PFSK-1 (cell line): Measurements from ENCODE around the gene TGFB1I1.

ENCODE experiments used
- FOXP2 ChIP-seq: optimal IDR thresholded peaks from 2 replicates; pipeline ENCODE3; 2011; ENCODE audit warnings: borderline replicate concordance, control low read depth, inconsistent platforms; ENCODE audit not compliant: insufficient read depth; ENCODE audit errors: extremely low read length, extremely low read depth
- REST ChIP-seq, 2 experiments: IDR thresholded peaks; 2 replicates each; pipeline versions ENCODE4 v1.6.1 to v1.8.0; 2011 to 2012; ENCODE audit warnings: low read depth in 2 of 2, low read length in 2 of 2, control low read depth in 1 of 2, inconsistent platforms in 1 of 2, mild to moderate bottlenecking in 1 of 2, moderate library complexity in 1 of 2; ENCODE audit not compliant: insufficient read depth in 1 of 2
- SIN3A ChIP-seq: IDR thresholded peaks from 2 replicates; pipeline ENCODE4 v1.6.1; 2012; ENCODE audit warnings: mild to moderate bottlenecking, low read length, moderate library complexity, borderline replicate concordance; ENCODE audit not compliant: insufficient read depth

DNA sequence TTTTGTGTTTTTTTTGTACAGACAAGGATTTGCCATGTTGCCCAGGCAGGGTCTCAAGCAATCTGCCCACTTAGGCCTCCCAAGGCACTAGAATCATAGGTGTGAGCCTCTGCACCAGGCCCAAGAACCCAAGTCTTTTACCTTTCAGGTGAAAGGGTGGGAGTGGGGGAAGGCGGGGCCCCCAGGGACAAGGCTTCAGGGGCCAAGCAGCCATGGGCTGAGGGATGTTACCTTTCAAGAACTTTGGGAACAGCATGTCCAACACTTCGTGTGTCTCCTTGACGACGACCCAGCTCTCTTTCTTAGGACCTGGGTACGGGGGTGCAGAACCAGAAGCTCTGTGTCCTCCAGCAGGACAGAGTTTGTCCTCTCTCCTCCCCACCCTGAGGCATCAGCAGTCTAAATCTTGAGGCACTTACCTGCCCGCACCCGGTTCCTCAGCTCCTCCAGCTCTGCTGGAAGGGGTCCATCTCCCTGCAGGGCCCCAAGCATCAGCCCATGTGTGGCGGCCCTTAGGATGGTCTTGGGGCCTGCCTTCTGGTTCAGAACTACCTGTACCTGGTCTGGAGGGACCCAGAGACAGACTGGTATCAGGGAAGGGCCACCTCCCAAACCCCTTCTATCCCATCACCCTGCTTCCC is 19.9 kb downstream of the TGFB1I1 start:
- TF ChIP-seq FOXP2 (no peak), REST (IDR thresholded peaks at IDR 0.05; ENCODE audit: insufficient read depth in 1 of 2, low read depth in 2 of 2, low read length in 2 of 2) (no peak), SIN3A (no peak)
